Activated T-helper 1 cell treated with Interleukin-2 at 50 U/mL for 16 hours (primary cell): ENCODE results near the gene DHCR24.

ENCODE experiments used
- DNase-seq: peaks from one replicate; pipeline ENCODE4 v3.0.0-alpha.2; 2020; ENCODE audit warnings: low read depth

Gene DHCR24

DNA sequence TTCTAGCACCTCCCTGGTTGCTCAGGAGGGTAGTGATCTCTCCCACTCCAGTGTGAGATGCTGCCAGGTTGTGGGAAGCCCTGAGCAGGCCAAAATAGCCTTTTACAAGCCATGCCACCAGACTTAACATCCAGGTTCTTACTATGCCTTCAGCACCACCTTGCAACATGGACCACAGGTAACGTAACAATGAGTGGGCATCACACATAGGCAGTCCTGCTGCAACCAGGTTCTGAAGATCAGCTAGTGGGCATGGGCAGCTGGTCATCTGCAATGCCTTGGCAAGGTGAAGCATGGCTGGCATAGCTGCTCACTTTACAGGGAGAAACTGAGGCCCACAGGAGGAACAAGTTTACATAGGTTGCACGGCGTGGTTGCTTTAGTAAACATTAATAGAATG is 40.7 kb downstream of the DHCR24 start:
- DNase-seq = no peak

- DNase-seq = no peak
Measured at GRCh38 chr1:54845772-54846171, 41.2 kb downstream of the DHCR24 start.

DNA sequence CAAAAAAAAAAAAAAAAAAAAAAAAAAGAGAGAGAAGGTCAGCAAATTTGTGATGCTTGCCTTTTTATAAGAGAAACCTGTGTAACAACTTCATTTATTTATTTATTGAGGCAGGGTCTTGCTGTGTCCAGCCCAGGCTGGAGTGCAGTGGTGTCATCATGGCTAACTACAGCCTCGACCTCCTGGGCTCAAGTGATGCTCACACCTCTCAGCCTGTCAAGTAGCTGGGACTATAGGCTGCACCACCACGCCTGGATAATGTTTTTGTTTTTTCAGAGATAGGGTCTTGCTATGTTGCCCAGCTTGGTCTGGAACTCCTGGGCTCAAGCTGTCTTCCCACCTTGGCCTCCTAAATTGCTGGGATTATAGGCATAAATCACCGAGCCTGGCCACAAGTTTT is 42.4 kb downstream of the DHCR24 start:
- no peak for DNase-seq

- DNase-seq = no peak
Measured at GRCh38 chr1:54843449-54843848, 43.5 kb downstream of the DHCR24 start.

- no peak for DNase-seq
Measured at GRCh38 chr1:54842963-54843362, 44.0 kb downstream of the DHCR24 start.

DNA sequence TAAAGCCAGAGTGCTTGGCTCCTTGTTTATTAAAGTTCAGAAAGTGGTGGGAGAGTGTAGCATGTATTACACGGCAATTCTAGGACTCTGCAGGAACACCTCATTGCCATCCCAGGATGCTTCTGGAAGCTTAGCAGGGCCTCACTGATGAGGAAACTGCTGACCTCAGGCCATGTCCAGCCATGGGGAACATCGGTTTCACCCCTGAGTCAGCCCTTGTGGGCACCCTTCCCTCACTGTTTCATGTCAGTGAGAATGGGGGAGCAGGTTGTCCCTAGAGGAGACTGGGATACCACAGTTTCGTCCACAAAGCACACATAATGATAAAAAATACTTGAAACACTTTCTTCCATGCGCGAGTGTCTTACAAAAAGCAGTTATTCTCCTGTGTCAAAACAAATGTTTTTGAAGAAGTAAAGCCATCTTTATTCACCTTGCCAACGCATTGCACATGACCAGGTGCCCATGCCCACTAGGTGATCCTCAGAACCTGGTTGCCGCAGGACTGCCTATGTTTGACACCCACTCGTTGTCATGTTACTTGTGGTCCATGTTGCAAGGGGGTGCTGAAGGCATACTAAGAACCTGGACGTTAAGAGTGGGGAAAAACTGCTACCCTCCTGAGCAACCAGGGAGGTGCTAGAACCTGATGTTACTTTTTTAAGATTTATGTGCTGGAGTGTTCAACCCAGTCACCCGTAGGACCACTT is 44.6 kb downstream of the DHCR24 start:
- no peak for DNase-seq

DNA sequence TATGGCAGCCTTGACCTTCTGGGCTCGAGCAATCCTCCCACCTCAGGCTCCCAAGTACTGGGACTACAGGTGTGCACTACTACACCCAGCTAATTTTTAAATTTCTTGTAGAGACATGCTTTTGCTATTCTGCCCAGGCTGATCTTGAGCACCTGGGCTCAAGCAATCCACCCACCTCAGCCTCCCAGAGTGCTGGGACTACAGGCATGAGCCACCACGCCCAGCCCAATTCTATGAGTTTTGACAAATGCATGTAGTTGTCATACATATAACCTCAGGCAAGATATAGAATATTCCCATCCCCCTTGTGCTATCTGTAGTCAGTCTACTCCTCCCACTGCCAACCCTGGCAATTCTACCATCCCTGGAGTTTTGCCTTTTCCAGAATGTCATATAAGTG is 47.2 kb downstream of the DHCR24 start:
- DNase-seq = no peak

DNA sequence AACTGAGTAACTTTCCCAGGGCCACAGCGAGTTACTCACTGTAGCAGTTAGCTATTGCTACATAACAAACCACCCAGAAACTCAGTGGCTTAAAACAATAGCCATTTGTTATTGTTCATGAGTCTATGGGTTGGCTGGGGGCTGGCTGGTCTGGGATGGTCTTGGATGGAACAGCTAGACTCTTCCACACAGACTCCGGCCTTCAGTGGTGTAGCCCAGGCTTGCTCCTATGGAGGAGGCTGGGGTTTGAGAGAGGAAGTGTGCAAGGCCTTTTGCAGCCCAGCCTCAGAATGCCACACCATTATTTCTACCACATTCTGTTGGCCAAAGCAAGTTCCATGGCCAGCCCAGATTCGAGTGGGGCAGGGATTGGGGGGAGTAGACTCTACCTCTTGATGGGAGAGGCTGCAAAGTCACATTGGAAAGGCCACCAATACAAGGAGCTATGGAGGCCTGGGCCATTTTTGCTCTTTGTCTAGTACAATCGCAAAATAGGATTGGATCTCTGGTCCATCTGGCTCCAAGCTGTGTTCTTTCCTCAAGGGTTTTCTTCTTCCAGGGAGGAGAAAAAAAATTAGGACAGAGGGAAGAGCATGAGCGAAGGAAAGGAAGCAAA is 48.3 kb downstream of the DHCR24 start:
- DNase-seq = no peak

- DNase-seq = no peak
Measured at GRCh38 chr1:54837002-54837853, 49.8 kb downstream of the DHCR24 start.

DNA sequence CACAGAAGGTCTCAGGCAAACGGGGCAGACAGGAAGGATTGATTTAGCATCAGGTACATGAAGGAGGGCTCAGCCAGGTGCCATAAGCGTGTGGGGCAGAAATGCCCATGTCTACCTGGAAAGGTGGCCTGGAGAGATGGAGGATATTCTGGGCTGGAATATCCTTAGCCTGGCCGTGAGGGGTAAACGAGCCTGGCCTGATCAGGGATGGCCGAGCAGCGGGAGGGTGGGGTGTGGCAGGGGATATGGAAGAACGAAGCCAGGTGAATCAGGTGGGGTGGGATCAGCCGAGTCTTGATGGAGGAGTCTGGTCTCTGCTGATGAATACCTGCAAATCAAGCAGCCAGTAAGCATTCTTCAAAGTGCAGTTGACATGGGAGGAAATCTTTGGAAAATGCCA is 50.4 kb downstream of the DHCR24 start:
- no peak for DNase-seq

DNA sequence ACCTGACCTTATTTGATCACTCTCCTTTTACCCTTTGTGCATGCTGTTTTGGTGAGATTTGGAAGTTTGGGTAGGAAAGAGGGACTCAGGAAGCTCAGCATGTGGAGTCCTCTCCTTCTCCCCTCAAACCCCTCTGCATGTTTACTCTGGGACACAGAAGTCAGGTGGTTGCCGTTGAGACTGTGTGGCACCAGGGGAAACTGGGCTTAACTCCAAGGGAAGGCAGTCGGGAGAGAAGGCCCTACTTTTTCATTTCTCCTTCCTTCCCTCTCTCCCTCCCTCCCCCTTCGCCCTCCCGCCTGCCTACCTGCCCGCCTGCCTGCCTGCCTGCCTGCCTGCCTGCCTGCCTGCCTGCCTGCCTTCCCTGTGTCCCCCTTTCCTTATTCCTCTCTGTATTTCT is 51.0 kb downstream of the DHCR24 start:
- no peak for DNase-seq

GRCh38 chr1:54835131-54835898 is 51.7 kb downstream of the DHCR24 start:
- DNase-seq = no peak

DNA sequence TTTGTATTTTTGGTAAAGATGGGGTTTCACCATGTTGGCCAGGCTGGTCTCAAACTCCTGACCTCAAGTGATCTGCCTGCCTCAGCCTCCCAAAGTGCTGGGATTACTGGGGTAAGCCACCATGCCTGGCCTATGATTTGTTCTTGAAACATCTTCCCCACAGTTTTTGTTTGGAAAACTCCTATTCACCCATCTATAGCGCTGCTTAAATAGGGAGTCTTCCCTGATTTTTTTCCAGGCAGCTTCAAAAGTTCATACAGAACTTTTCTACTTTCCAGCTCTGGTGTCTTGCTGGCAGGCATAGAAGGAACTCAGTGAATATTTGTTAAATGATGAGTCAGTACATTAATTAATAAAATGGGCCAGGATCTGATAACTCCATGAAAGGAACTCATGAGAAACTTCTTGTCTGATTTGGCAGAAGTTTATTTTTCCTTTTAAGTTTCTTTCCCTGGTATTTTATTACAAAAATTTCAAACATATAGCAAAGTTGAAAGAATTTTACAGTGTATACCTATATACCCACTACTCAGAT is 52.9 kb downstream of the DHCR24 start:
- DNase-seq = no peak

DNA sequence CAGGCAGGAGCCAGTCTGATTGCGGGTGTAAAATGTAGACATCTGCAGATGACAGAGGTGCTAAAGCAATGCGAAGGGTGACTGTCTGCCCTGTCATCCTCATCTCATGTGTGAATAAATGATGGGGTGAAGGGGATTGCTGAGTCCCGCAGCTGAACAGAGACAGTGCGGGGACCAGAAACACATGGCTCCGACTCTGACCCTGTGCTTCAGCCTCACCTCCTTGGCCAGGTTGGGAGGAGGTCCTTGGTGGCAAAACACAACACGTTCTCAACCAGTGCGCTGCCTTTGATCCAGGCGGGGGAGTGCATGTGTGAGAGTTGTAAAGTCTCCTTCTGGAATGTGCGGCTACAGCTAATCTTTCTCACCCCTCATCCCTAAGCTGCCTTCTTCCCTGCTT is 53.9 kb downstream of the DHCR24 start:
- no peak for DNase-seq

GRCh38 chr1:54826226-54826816 is 60.7 kb downstream of the DHCR24 start:
- no peak for DNase-seq

DNA sequence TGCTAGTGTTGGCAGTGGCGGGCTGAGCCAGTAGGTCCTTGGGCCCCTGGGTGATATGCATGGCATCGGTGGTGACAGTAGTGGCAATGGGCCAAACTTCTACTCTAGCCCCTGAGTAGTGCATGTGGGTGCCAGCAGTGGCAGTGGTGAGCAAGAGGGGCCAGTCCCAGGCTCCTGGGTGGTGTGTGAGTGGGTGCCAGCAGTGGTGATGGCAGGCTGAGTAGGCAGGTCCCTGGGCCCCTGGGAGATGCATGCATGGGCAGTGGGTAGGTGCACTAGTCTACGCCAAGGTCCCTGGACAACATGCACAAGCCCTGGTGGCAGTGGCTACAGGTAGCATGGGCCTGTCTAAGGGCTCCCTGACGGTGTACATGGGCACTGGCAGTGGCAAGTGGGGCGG is 61.3 kb downstream of the DHCR24 start:
- DNase-seq = no peak

- no peak for DNase-seq
Measured at GRCh38 chr1:54823670-54824069, 63.3 kb downstream of the DHCR24 start.

DNA sequence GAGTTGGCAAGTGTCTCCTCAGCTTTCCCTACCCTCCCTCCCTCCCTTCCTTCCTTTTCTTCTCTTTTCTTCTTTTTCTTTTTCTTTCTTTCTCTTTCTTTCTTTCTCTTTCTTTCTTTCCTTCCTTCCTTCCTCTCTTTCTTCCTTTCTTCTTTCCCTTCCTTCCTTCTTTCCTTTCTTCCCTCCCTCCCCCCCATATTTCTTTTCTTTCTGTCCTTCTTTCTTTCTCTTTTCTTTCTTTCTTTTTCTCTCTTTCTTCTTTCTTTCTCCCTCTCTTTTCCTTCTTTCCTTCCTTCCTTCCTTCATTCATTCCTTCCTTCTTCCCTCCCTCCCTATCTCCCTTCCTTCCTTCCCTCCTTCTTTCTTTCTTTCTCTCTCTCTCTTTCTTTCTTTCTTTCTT is 67.3 kb downstream of the DHCR24 start:
- no peak for DNase-seq

GRCh38 chr1:54819195-54819536 is 67.8 kb downstream of the DHCR24 start:
- DNase-seq = no peak

- no peak for DNase-seq
Measured at GRCh38 chr1:54818461-54819194, 68.4 kb downstream of the DHCR24 start.

DNA sequence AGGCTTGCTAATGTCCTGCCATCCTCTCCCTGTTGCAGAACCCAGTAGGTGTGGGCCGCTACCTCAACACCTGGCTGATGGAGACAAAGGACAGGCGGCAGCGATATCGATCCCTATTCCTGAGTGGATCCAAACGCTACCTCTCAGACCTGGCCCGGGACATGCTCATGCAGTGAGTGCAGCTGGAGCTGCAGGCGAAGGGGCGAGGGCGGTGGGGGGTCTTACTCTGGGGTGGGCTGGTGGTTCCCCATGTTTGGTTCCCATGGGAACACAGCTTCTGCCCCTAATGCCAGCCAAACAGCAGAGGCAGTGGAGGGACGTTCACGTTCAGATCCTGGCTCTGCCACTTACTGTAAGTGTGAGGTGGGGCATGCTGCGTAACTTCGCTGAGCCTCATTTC is 70.0 kb downstream of the DHCR24 start:
- DNase-seq = no peak
